CD4-positive, CD25-positive, alpha-beta regulatory T cell (primary cell): ENCODE measurements around the gene DCAKD. TPM values are rescaled to one million over a fixed set of nuclear protein-coding genes. Genes with fewer than 3 reads are reported as not detected.

ENCODE experiments used
- ATAC-seq, 2 donors: fragments of 150-1000 bp; cut with Tn5 transposase; one replicate each; pipeline ENCODE4 v1.10.0; 2021; ENCODE audit warnings: low read depth in 2 of 2, moderate number of reproducible peaks in 2 of 2, moderate library complexity in 1 of 2
- DNase-seq, 3 donors: peaks; one replicate each; pipeline versions ENCODE4 v3.0.0 to v3.0.0-alpha.2; 2012 to 2022; ENCODE audit warnings: mixed read lengths in 1 of 3
- H3K27ac ChIP-seq: one replicate; pipeline ENCODE4 v1.7.0; 2013; ENCODE audit warnings: mild to moderate bottlenecking, low read length; ENCODE audit not compliant: insufficient read depth, poor library complexity, severe bottlenecking
- H3K27me3 ChIP-seq: one replicate; pipeline ENCODE4 v1.7.0; 2013; ENCODE audit warnings: low read length; ENCODE audit not compliant: control insufficient read depth, insufficient read depth
- H3K36me3 ChIP-seq: one replicate; pipeline ENCODE4 v1.7.0; 2013; ENCODE audit warnings: mild to moderate bottlenecking, low read length, moderate library complexity; ENCODE audit not compliant: control insufficient read depth, insufficient read depth
- H3K4me1 ChIP-seq: 2 replicates; pipeline ENCODE4 v1.7.0; 2013; ENCODE audit warnings: mild to moderate bottlenecking, low read length; ENCODE audit not compliant: insufficient read depth, control insufficient read depth, poor library complexity, severe bottlenecking
- H3K4me3 ChIP-seq: one replicate; pipeline ENCODE4 v1.7.0; 2013; ENCODE audit warnings: low read depth, mild to moderate bottlenecking, low read length, moderate library complexity
- H3K9me3 ChIP-seq, 2 experiments: 1 replicate in 1 of 2; 2 replicates in 1 of 2; pipeline ENCODE4 v1.7.0; 2013; ENCODE audit warnings: low read length in 2 of 2, mild to moderate bottlenecking in 1 of 2, moderate library complexity in 1 of 2; ENCODE audit not compliant: control insufficient read depth in 2 of 2
- H3K27ac Mint-ChIP-seq, 3 donors: one replicate each; pipeline ENCODE4 v1.8.0; 2020 to 2022; ENCODE audit warnings: mild to moderate bottlenecking in 3 of 3, mixed read lengths in 3 of 3, moderate library complexity in 2 of 3
- H3K27me3 Mint-ChIP-seq: one replicate; pipeline ENCODE4 v1.8.0; 2022; ENCODE audit warnings: mild to moderate bottlenecking, mixed read lengths
- H3K36me3 Mint-ChIP-seq: one replicate; pipeline ENCODE4 v1.8.0; 2020; ENCODE audit warnings: mixed read lengths
- H3K4me1 Mint-ChIP-seq, 4 donors: one replicate each; pipeline ENCODE4 v1.8.0; 2020 to 2022; ENCODE audit warnings: mixed read lengths in 4 of 4, mild to moderate bottlenecking in 1 of 4
- H3K4me3 Mint-ChIP-seq, 4 donors: one replicate each; pipeline ENCODE4 v1.8.0; 2020 to 2022; ENCODE audit warnings: mild to moderate bottlenecking in 4 of 4, mixed read lengths in 4 of 4, moderate library complexity in 3 of 4
- H3K9me3 Mint-ChIP-seq, 7 donors: one replicate each; pipeline ENCODE4 v1.8.0; 2020 to 2022; ENCODE audit warnings: mixed read lengths in 7 of 7, mild to moderate bottlenecking in 3 of 7, moderate library complexity in 2 of 7
- polyA plus RNA-seq, 4 donors: library from polyadenylated mRNA; unstranded; fragments of 300-500 nt; fragmentation: Illumina TruSeq; gene quantifications; one replicate each; pipeline ENCODE4 v1.2.3, GENCODE V29; 2021
- total RNA-seq: library from RNA; stranded (reverse); gene quantifications from one replicate; pipeline ENCODE4 v1.2.3, GENCODE V29; 2022

DCAKD gene
- total and polyA plus RNA-seq, 5 donors from 2014 or later = 10.0 to 20.7 (median 14.7) TPM

DNA sequence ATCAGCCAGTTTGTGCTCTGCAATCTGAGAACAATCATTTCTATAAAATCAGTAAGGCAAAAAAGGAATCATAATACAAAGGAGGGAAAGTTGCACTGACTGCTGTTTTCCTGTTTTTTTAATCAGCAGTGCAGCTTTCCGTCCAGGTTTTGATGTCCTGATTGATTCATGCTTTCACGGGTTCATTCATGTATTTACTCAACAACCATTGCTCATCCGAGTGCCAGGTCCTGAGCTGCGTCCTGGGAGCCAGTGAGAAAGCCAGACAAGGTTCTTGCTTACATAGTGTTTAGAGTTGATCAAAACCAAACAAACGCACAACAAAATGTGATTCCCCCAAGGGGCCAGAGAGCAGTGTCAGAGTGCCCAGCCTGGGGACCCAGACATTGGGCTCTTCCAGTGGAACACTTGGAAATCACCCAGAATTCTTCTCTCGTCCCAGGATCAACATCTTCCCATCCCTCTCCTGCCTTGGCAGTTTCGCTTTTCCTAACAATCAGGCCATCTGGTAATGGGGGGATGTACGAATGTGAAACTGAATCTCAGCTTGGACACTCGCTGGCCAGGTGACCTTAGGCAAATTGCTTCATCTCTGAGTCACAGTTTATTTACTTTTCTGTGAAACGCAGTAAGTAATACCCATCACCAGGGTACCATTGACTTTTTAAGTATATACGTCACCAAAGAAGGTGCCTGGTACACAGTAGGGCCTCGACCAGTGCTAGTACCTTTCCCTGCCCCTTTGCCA lies 70.0 kb downstream of the DCAKD start:
- no peak for DNase-seq
- Histone ChIP-seq H3K9me3 (no peaks in the 10 kb centered on the region), H3K27me3 (peaks cover 2% of the 10 kb centered on the region), H3K27ac (no peak overlapping the region), H3K4me1 (no peaks in the 10 kb centered on the region), H3K36me3 (no peaks in the 10 kb centered on the region), H3K4me3 (no peak overlapping the region)
- Mint-ChIP-seq H3K36me3 (peaks cover 3% of the 10 kb centered on the region), H3K27me3 (peaks cover 25% of the 10 kb centered on the region), H3K4me3 (no peak overlapping the region), H3K27ac (no peak overlapping the region), H3K4me1 (no peaks in the 10 kb centered on the region), H3K9me3 (no peaks in the 10 kb centered on the region)
- ATAC-seq = no peak

DNA sequence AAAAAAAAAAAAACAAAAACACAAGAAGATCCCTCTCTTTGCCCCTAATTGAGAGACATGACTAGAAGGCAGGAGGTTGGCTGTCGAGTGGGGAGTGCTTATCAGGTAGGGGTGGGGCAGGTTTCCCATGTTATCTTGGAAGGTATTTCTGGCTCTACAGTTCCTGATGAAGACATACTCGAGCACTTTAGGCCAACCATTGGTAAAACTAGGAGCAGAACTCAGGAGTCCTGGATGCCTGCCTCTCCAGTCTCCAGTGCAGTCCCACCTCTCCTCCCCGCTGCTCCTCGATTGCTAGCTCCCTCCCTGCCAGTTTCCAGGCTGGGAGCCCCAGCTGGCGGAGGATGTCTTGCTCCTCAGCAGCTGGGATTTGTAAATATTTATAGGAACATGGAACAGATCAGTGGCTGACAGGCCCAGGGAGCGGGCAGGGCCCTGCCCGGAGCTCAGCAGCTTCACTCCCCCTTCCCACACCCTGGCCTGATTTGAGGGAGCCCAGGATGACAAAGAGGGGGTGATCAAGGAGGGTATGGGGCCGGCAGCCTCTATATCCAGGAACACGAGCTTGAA lies 71.9 kb downstream of the DCAKD start:
- H3K9me3 ChIP-seq = no peaks in the 10 kb centered on the region
- no peaks in the 10 kb centered on the region for H3K4me1 ChIP-seq
- Mint-ChIP-seq H3K4me3 (no peak overlapping the region), H3K4me1 (no peaks in the 10 kb centered on the region), H3K27ac (no peak overlapping the region), H3K9me3 (no peaks in the 10 kb centered on the region), H3K36me3 (peaks cover 3% of the 10 kb centered on the region), H3K27me3 (peaks cover 28% of the 10 kb centered on the region)
- ATAC-seq (no peak), DNase-seq (no peak)
- no peak overlapping the region for H3K27ac ChIP-seq
- peaks cover 2% of the 10 kb centered on the region for H3K27me3 ChIP-seq
- no peaks in the 10 kb centered on the region for H3K36me3 ChIP-seq
- H3K4me3 ChIP-seq = no peak overlapping the region

DNA sequence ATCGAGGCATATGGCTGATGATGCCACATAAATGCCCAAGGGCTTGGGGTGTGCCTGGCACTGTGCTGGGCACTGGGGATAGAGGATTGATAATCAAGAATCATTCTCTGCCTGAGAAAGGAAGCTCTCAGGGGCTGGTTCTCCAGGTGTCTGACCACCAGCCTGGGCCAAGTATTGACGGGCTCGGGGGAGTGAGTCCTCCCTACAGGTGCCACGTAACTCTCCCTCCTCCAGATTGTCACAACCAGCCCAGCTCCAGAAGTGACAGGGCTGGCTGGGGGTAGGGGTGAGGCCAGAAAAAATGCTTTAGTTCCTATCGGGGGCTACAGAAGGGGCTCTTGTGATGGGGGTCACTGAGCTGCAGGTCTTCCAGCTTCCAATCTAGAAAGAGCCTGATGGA lies 72.6 kb downstream of the DCAKD start:
- H3K27ac ChIP-seq = no peak overlapping the region
- no peak overlapping the region for H3K4me3 Mint-ChIP-seq
- H3K36me3 ChIP-seq = no peaks in the 10 kb centered on the region
- H3K27me3 ChIP-seq = peaks cover 2% of the 10 kb centered on the region
- peaks cover 3% of the 10 kb centered on the region for H3K36me3 Mint-ChIP-seq
- H3K27me3 Mint-ChIP-seq = peaks cover 31% of the 10 kb centered on the region
- H3K27ac Mint-ChIP-seq = no peak overlapping the region
- no peaks in the 10 kb centered on the region for H3K9me3 Mint-ChIP-seq
- DNase-seq = no peak
- H3K4me1 ChIP-seq = no peaks in the 10 kb centered on the region
- H3K4me3 ChIP-seq = no peak overlapping the region
- H3K4me1 Mint-ChIP-seq = no peaks in the 10 kb centered on the region
- ATAC-seq = no peak
- no peaks in the 10 kb centered on the region for H3K9me3 ChIP-seq

DNA sequence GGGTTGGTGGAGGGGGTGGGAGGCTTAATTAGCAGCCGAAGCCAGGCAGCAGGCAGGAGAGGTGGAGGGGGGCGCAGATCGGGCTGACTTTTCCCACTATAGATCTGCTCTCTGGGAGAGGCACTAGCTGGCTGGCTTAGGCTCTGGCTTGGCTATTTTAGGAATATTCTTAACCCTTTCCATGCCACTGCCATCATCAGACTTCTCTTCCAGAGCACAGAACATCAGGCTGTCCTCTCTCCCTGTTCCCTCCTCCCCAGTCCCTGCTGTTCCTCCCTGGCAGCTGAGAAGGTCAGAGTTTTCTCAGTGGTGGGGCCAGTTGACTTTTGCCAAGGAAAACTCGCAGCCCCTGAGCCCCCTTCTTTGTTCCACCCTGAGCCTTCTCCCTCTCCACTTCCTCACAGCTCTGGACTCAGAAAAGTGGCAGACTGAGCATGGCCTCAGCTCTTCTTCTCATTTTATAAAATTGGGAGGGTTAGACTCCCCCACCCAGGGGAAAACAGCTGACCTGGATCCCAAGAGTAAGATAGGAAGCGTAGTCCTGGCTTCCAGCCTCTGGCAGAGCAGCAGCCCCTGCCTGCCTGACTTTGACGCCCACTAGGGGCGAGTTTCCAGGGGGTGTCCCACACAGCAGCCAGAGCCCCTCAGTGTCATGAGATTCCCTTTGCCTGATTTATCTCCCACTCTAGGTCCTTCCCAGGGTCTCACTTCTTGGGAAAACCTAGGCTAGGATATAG lies 73.5 kb downstream of the DCAKD start:
- DNase-seq (no peak), ATAC-seq (no peak)
- peaks cover 3% of the 10 kb centered on the region for H3K36me3 Mint-ChIP-seq
- Histone ChIP-seq H3K4me1 (no peaks in the 10 kb centered on the region), H3K36me3 (no peaks in the 10 kb centered on the region), H3K27me3 (peaks cover 2% of the 10 kb centered on the region), H3K4me3 (no peak overlapping the region), H3K9me3 (no peaks in the 10 kb centered on the region), H3K27ac (no peak overlapping the region)
- peaks cover 28% of the 10 kb centered on the region for H3K27me3 Mint-ChIP-seq
- no peaks in the 10 kb centered on the region for H3K4me1 Mint-ChIP-seq
- no peaks in the 10 kb centered on the region for H3K9me3 Mint-ChIP-seq
- no peak overlapping the region for H3K27ac Mint-ChIP-seq
- H3K4me3 Mint-ChIP-seq = no peak overlapping the region

DNA sequence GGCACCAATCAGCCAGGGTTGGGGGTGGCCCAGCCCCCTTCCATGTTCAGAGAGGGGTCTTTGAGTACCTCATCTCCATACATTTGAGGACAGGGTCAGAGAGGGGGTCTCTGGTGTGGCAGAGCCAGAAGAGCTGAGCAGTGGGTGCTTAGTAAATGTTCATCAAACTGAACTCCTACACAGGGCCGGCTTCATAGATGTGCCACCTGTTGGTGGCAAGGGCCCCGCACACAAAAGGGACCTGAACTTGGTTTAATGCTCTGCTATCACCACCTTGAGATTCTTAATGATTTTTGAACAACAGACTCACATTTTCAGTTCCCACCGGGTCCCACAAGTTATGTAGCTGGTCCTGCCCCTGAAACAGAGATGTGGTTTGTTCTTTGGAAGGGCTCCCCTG lies 74.4 kb downstream of the DCAKD start:
- no peak overlapping the region for H3K4me3 Mint-ChIP-seq

DNA sequence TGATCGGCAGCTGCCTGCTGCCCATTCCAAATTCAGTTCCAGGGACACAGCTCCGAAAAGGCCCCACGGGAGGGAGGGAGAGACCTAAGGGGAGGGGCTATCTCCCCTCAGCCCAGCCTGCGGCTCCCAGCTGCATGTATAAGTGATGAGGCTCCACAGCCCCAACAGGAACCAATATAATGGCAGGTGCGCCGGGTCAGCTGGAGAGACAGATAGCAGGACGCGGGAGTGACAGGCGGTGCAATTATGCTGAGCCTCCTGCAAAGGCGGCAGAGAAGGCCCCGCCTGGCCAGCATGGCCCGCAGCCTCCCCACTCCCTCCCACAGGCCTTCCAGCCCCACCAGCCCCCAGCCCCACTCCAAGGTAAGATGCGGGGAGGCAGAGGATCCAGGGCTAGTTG lies 75.2 kb downstream of the DCAKD start:
- Histone ChIP-seq H3K4me3 (no peak overlapping the region), H3K27ac (no peak overlapping the region), H3K4me1 (no peaks in the 10 kb centered on the region), H3K27me3 (peaks cover 2% of the 10 kb centered on the region), H3K9me3 (no peaks in the 10 kb centered on the region), H3K36me3 (no peaks in the 10 kb centered on the region)
- Mint-ChIP-seq H3K4me3 (no peak overlapping the region), H3K27me3 (peaks cover 44% of the 10 kb centered on the region), H3K4me1 (peaks cover 0 to 7% (median 5%) of the 10 kb centered on the region in 4 donors), H3K9me3 (no peaks in the 10 kb centered on the region), H3K36me3 (peaks cover 3% of the 10 kb centered on the region), H3K27ac (no peak overlapping the region)
- DNase-seq (no peak), ATAC-seq (no peak)

More for the DNA sequence above, 74.4 kb downstream of the DCAKD start:
- H3K4me1 ChIP-seq = no peaks in the 10 kb centered on the region
- peaks cover 2% of the 10 kb centered on the region for H3K27me3 ChIP-seq
- H3K4me3 ChIP-seq = no peak overlapping the region
- no peaks in the 10 kb centered on the region for H3K9me3 Mint-ChIP-seq
- no peaks in the 10 kb centered on the region for H3K36me3 ChIP-seq
- H3K27ac Mint-ChIP-seq = no peak overlapping the region
- no peak overlapping the region for H3K27ac ChIP-seq
- no peaks in the 10 kb centered on the region for H3K9me3 ChIP-seq
- H3K4me1 Mint-ChIP-seq = peaks cover 0 to 5% (median 3%) of the 10 kb centered on the region in 4 donors
- H3K36me3 Mint-ChIP-seq = peaks cover 3% of the 10 kb centered on the region
- DNase-seq (no peak), ATAC-seq (no peak)
- H3K27me3 Mint-ChIP-seq = peaks cover 36% of the 10 kb centered on the region
